ENCODE data around the gene INPP5D. TPM values are rescaled to one million over a fixed set of nuclear protein-coding genes. Genes with fewer than 3 reads are reported as not detected.

INPP5D gene
- total and polyA plus RNA-seq, 2 donors (not counting 3 experiments of a cell fraction or from before 2014, with no cell fraction given), result 13.9 to 46.6 TPM

DNA sequence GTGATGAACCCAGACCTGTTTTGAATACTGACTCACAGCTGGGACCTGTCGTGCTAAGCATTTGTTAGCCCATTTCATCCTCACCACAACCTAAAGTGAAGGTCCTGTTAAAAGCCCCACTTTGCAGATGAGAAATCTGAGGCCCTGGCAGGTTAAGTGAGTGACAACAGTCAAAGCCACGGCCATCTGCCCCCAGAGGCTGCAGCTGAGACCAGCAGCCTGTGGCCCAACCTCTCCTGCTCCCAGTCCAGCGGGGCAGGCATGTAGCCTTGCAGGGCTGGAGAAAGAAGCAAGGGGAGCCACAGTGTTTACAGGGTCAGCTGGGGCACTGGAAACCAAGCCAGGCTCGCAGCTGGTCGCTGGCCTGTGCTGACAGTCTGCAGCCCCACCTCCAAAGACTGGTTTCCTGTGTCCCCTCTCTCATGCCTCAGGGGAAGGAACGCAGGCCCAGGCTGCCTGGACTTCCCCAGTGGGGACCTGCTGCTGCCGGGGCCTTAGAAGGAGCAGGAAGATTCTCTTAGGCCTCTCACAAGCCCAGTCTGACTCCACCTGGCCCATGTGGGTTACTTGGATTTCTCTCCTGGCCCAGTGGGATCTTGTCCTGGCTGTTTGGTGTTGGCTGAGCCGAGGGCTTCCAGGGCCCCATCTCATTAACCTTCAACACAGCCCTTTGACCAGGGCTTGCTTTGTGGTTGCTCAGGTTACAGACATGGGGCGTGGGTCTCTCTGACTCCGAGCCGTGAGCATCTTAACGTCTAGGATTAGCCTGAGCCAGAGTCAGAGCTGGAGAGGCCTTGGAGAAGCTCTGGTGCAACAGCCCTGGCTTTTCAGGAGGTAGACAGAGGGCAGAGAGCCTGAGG lies 1.7 kb downstream of the INPP5D start:
- TF ChIP-seq JUN (IDR thresholded peaks at IDR 0.05; ENCODE audit: borderline replicate concordance, insufficient read depth, insufficient read length, low read depth) (no peak), EZH2 (IDR thresholded peaks at IDR 0.05; ENCODE audit: borderline replicate concordance, low read depth, low read length, severe bottlenecking) (no peak), POLR2AphosphoS5 (IDR thresholded peaks at IDR 0.05; ENCODE audit: insufficient read depth, low read depth, low read length) (peak; percentile 27), GATA2 (IDR thresholded peaks at IDR 0.05; ENCODE audit: insufficient read depth, insufficient read length, low read depth, low read length) (no peak), POLR2A (IDR thresholded peaks at IDR 0.05; ENCODE audit: low read depth, low read length) (peak; percentile 19)
- TF ChIP-seq, protein P1, sequence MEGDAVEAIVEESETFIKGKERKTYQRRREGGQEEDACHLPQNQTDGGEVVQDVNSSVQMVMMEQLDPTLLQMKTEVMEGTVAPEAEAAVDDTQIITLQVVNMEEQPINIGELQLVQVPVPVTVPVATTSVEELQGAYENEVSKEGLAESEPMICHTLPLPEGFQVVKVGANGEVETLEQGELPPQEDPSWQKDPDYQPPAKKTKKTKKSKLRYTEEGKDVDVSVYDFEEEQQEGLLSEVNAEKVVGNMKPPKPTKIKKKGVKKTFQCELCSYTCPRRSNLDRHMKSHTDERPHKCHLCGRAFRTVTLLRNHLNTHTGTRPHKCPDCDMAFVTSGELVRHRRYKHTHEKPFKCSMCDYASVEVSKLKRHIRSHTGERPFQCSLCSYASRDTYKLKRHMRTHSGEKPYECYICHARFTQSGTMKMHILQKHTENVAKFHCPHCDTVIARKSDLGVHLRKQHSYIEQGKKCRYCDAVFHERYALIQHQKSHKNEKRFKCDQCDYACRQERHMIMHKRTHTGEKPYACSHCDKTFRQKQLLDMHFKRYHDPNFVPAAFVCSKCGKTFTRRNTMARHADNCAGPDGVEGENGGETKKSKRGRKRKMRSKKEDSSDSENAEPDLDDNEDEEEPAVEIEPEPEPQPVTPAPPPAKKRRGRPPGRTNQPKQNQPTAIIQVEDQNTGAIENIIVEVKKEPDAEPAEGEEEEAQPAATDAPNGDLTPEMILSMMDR (IDR thresholded peaks at IDR 0.05; ENCODE audit: extremely low read depth in 1 of 2, insufficient read depth in 1 of 2, low read depth in 1 of 2, low read length in 2 of 2), result peak; percentile 33 to 56
- peaks cover 0 to 4% of the 10 kb centered on the region in 2 experiments for H3K36me3 ChIP-seq (ENCODE audit: control insufficient read depth in 2 of 2, extremely low read depth in 1 of 2, insufficient read depth in 2 of 2, low read length in 2 of 2)
- peak overlapping the region; percentile 44 for H3K9ac ChIP-seq (replicated peaks; ENCODE audit: extremely low read depth, insufficient read depth, low read length)
- CTCF ChIA-PET, result interaction anchor here (0.9 to 4.3 kb wide), 11 partner anchors 9 to 208 kb away, joined by 3 to 30 read pairs (median 10); partner anchors contain the start of gene ATG16L1
- H3K9me3 ChIP-seq (replicated peaks; ENCODE audit: control insufficient read depth, insufficient read depth, low read length), result no peaks in the 10 kb centered on the region
- peaks cover 31% of the 10 kb centered on the region for H3K79me2 ChIP-seq (ENCODE audit: control insufficient read depth, insufficient read depth, low read length)
- H3K9me1 ChIP-seq (replicated peaks; ENCODE audit: control insufficient read depth, extremely low read depth, insufficient read depth, low read length), result no peaks in the 10 kb centered on the region
- FAIRE-seq, result peak; percentile 74
- intact Hi-C loops (cut with micrococcal nuclease), result loop anchor here (1.0 to 2.0 kb wide), 3 partner anchors 15 to 189 kb away; partner anchors contain the start of gene ATG16L1
- peak overlapping the region; percentile 21 to 65 (median 55) for H3K4me3 ChIP-seq (replicated peaks in 1 of 3; ENCODE audit: insufficient read depth in 1 of 3, low read depth in 1 of 3, low read length in 3 of 3)
- TSS peak; percentile 25 for BruUV-seq (replicated peaks)
- peak; percentile 70 for DNase-seq (ENCODE audit: low read depth, low spot score)
- H4K20me1 ChIP-seq (replicated peaks; ENCODE audit: control insufficient read depth, extremely low read depth, insufficient read depth, low read length), result no peaks in the 10 kb centered on the region
- dilution Hi-C loops (cut with MboI; ENCODE audit: extremely low pct_ligation_motif_present, low sequenced_read_pairs), result no loop called here
- POLR2A ChIA-PET, result no interaction called here
- H2AFZ ChIP-seq (ENCODE audit: low read depth, low read length), result peak overlapping the region; percentile 7
- peak overlapping the region; percentile 75 for H3K4me2 ChIP-seq (ENCODE audit: insufficient read depth, low read length)
- no peaks in the 10 kb centered on the region for H3K27me3 ChIP-seq (ENCODE audit: control insufficient read depth in 2 of 2, insufficient read depth in 2 of 2, low read length in 2 of 2)
- H3K4me1 ChIP-seq (ENCODE audit: control insufficient read depth, extremely low read depth, insufficient read depth, low read length), result peaks cover 32% of the 10 kb centered on the region
- peak overlapping the region; percentile 29 for H3K27ac ChIP-seq (ENCODE audit: insufficient read depth, low read depth, low read length)

Measured in endothelial cell of umbilical vein (primary cell).